Upper lobe of left lung (tissue), 4 donors: ENCODE results near the gene KCNG1.

ENCODE experiments used
- POLR2AphosphoS5 ChIP-seq, 2 donors: sonication (generic); formaldehyde crosslinking; IDR thresholded peaks; one replicate each; pipeline ENCODE4 v1.5.1; 2017; ENCODE audit warnings: antibody characterized with exemption in 2 of 2
- TF ChIP-seq, protein P1 (sequence below), 6 experiments: fragments of 450-650 bp in 4 of 6; fragments of 200-600 bp in 2 of 6; sonication (generic) in 2 of 6; IDR thresholded peaks; one replicate each; pipeline ENCODE4 v1.5.1; 2016 to 2019; ENCODE audit warnings: antibody characterized with exemption in 6 of 6

DNA sequence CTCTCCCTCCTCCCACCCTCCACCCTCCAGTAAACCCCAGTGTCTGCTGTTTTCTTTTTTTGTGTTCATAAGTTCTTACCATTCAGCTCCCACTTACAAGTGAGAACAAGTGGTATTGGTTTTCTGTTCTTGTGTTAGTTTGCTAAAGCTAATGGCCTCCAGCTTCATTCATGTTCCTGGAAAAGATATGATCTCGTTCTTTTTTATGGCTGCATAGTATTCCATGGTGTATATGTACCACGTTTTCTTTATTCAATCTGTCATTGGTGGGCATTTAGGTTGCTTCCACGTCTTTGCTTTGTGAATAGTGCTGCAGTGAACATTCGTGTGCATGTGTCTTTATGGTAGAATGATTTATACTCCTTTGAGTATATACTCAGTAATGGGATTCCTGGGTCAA lies 42.7 kb upstream of the KCNG1 start:
- TF ChIP-seq, protein P1, sequence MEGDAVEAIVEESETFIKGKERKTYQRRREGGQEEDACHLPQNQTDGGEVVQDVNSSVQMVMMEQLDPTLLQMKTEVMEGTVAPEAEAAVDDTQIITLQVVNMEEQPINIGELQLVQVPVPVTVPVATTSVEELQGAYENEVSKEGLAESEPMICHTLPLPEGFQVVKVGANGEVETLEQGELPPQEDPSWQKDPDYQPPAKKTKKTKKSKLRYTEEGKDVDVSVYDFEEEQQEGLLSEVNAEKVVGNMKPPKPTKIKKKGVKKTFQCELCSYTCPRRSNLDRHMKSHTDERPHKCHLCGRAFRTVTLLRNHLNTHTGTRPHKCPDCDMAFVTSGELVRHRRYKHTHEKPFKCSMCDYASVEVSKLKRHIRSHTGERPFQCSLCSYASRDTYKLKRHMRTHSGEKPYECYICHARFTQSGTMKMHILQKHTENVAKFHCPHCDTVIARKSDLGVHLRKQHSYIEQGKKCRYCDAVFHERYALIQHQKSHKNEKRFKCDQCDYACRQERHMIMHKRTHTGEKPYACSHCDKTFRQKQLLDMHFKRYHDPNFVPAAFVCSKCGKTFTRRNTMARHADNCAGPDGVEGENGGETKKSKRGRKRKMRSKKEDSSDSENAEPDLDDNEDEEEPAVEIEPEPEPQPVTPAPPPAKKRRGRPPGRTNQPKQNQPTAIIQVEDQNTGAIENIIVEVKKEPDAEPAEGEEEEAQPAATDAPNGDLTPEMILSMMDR (IDR thresholded peaks at IDR 0.05): no peak
- no peak for TF ChIP-seq POLR2AphosphoS5 (IDR thresholded peaks at IDR 0.05)
